GM18511 (cell line): Measurements from ENCODE around the gene DYRK1A.
A peak's percentile ranks its signal among the peaks of the same experiment; 100 is the strongest.

Source experiments
- ATAC-seq: cut with Tn5 transposase; IDR thresholded peaks from one replicate; pipeline ENCODE4 v1.9.1; 2021; ENCODE audit warnings: mild to moderate bottlenecking, moderate library complexity; ENCODE audit not compliant: unreplicated experiment

Gene DYRK1A

GRCh38 chr21:37365517-37366481 is 774 bp upstream of the DYRK1A start:
- ATAC-seq, result peak; percentile 41

- no peak for ATAC-seq
Observed at GRCh38 chr21:37367336-37367702, 746 bp downstream of the DYRK1A start.

- peak; percentile 23 for ATAC-seq
Observed at GRCh38 chr21:37367703-37368540, 1.3 kb downstream of the DYRK1A start.

- no peak for ATAC-seq
Observed at GRCh38 chr21:37368541-37369279, 2.1 kb downstream of the DYRK1A start.

GRCh38 chr21:37369307-37369854 is 2.8 kb downstream of the DYRK1A start:
- no peak for ATAC-seq

- ATAC-seq, result peak; percentile 20
Observed at GRCh38 chr21:37370152-37371040, 3.8 kb downstream of the DYRK1A start.

- no peak for ATAC-seq
Observed at GRCh38 chr21:37371041-37371397, 4.4 kb downstream of the DYRK1A start.

GRCh38 chr21:37372127-37372731 is 5.7 kb downstream of the DYRK1A start:
- ATAC-seq, result no peak

GRCh38 chr21:37372951-37373350 is 6.4 kb downstream of the DYRK1A start:
- ATAC-seq, result no peak

- ATAC-seq, result no peak
Observed at GRCh38 chr21:37373539-37373938, 7.0 kb downstream of the DYRK1A start.

- no peak for ATAC-seq
Observed at GRCh38 chr21:37374027-37374426, 7.5 kb downstream of the DYRK1A start.

GRCh38 chr21:37375866-37376574 is 9.4 kb downstream of the DYRK1A start:
- no peak for ATAC-seq

GRCh38 chr21:37378700-37379139 is 12.1 kb downstream of the DYRK1A start:
- no peak for ATAC-seq

GRCh38 chr21:37380349-37381323 is 14.1 kb downstream of the DYRK1A start:
- ATAC-seq, result no peak

- ATAC-seq, result no peak
Observed at GRCh38 chr21:37381883-37382585, 15.5 kb downstream of the DYRK1A start.

GRCh38 chr21:37383086-37383485 is 16.5 kb downstream of the DYRK1A start:
- no peak for ATAC-seq

- ATAC-seq, result no peak
Observed at GRCh38 chr21:37383784-37384311, 17.3 kb downstream of the DYRK1A start.
